AG08396 (cell line): ENCODE data around the gene CDC20.

Experiments used
- DNase-seq: peaks from one replicate; pipeline ENCODE4 v3.0.0; 2012; ENCODE audit warnings: low spot score, mixed read lengths

CDC20 gene

DNA sequence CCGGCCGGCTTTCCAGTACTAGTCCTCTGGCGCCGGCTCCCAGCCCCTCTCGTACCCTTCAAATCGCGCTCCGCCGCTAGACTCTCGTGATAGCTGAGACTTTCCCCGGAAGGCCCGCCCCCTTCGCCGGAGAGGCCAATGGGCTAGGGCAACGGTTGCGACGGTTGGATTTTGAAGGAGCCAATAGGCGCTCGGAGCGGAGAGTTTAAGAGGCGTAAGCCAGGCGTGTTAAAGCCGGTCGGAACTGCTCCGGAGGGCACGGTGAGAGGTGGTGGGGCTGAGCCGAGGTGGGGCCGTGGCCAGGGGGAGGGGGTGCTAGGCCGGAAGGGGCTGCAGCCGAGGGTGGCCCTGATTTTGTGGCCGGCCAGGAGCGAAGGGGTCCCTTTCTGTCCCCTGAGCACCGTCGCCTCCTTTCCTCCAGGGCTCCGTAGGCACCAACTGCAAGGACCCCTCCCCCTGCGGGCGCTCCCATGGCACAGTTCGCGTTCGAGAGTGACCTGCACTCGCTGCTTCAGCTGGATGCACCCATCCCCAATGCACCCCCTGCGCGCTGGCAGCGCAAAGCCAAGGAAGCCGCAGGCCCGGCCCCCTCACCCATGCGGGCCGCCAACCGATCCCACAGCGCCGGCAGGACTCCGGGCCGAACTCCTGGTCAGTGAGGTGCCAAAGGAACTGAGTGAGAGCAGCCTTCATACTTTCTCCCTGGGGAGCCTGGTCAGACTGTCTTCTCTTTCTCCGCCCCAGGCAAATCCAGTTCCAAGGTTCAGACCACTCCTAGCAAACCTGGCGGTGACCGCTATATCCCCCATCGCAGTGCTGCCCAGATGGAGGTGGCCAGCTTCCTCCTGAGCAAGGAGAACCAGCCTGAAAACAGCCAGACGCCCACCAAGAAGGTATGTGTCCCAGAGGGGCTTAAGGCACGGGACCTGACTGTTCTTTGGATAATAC is at the start of gene CDC20:
CDC20 (plus strand) TSS at position 236 of the 948 bp plus-strand sequence; CDS start at position 471, 235 bp downstream.
- DNase-seq, result peak; percentile 97

GRCh38 chr1:43309405-43310025 is 49.3 kb upstream of the CDC20 start:
- no peak for DNase-seq

GRCh38 chr1:43311521-43311920 is 47.3 kb upstream of the CDC20 start:
- no peak for DNase-seq

DNA sequence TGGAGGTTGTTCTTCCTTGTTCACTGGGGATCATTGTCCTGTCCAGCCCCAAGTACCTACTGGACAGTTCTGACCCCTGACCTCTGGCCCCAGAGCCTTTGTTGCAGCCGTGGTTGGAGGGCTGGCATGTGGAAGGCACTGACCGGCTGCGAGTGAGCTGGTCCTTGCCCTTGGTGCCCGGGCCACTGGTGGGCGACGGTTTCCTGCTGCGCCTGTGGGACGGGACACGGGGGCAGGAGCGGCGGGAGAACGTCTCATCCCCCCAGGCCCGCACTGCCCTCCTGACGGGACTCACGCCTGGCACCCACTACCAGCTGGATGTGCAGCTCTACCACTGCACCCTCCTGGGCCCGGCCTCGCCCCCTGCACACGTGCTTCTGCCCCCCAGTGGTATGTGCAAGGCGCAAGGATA is 46.6 kb upstream of the CDC20 start:
- DNase-seq, result no peak

GRCh38 chr1:43312663-43313515 is 45.9 kb upstream of the CDC20 start:
- no peak for DNase-seq

DNA sequence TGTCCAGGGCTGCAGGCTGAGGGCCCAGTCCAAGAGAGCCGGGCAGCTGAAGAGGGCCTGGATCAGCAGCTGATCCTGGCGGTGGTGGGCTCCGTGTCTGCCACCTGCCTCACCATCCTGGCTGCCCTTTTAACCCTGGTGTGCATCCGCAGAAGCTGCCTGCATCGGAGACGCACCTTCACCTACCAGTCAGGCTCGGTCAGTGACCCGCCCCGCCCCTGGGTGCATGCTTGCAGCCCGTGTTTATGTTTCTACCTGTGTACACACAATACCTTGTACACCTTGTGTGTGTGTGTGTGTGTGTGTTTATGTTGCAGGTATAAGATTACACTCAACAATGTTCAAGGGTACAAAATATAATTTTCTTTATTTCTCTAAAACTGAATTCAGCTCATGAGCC is 45.0 kb upstream of the CDC20 start:
- DNase-seq, result no peak

GRCh38 chr1:43314233-43314632 is 44.5 kb upstream of the CDC20 start:
- DNase-seq, result no peak

GRCh38 chr1:43315481-43315880 is 43.3 kb upstream of the CDC20 start:
- DNase-seq, result no peak

DNA sequence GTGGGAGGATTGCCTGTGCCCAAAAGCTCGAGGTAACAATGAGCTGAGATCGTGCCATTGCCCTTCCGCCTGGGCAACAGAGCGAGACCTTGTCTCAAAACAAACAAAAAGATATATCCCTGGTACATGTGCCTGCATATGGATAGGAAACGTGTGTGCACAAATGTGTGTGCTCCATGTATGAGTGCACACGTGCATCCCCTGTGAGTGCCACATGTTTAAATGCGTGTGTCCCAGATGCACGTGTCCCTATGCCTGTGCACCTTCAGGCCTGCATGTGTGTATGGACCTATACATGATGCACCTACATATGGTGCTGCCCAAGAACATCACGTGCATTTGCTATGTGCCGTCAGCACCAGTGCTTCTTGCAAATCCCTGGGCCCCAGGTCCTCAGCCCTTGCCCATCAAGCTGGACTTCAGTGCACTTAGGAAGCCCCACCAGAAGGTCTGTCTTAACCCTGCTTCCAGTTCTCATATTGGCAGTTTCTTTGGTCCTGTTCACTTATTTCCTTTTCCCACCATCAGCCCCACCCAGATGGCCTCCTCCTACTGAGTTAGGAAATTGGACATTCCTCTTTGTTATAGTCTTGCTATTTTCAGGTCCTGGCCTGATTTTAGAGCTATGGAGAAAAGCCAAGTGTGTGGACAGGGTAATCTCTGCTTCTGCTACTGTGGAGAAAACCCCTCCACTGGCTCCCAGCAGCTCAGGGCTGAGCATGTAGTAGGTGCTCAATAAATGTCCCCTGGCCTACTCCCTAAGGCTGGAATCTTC is 42.6 kb upstream of the CDC20 start:
- no peak for DNase-seq

DNA sequence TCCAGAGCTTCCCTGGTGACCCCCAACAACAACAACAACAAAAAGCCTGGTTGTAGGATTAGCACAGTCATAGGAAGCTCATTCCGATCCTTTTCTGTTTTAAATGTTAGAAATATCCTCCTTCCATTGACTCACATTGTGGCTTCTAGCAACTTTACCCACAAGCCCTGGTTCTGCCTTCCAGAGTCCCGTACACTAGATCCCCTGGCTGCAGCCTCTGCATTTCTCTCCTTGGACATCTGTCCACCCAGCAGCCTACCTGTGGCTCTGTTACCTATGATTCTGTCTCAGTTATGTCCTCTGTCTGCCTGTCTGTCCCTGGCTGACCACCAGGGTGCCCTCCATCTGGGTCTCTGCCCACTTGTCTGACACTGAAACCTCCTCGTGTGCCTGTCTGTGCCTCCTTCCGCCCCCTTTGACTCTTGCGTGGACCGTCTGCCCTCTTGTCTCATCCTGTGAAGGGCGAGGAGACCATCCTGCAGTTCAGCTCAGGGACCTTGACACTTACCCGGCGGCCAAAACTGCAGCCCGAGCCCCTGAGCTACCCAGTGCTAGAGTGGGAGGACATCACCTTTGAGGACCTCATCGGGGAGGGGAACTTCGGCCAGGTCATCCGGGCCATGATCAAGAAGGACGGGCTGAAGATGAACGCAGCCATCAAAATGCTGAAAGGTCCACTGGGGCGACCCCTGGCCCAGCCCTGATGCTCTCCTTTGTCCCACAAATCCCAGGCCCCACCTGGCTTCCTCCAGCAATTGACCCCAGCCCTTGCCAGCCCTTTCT is 41.9 kb upstream of the CDC20 start:
- DNase-seq, result no peak

GRCh38 chr1:43317817-43318471 is 40.8 kb upstream of the CDC20 start:
- no peak for DNase-seq

DNA sequence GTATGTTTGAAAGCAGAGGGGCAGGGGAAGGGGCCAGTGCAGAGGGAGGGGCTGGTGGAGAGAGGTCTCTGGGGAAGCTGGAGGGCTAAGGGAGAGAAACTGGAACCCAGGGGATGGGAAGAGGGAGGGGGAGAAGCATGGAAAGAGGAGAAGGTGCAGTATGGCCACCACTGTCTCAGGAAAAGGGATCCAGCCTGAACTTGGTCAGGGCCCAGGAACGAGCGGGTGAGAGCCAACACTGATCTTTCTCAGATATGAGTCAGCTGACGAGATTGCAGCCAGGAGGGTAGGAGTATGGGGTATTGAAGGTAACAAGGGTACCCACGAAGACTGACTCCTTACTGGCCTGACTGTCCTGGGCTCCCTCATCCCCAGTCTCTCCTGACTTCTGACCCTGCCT is 40.0 kb upstream of the CDC20 start:
- no peak for DNase-seq

GRCh38 chr1:43319288-43319687 is 39.5 kb upstream of the CDC20 start:
- no peak for DNase-seq

- DNase-seq, result no peak
Measured at GRCh38 chr1:43319766-43320165, 39.0 kb upstream of the CDC20 start.

GRCh38 chr1:43321331-43321891 is 37.4 kb upstream of the CDC20 start:
- DNase-seq, result no peak

- DNase-seq, result no peak
Measured at GRCh38 chr1:43322506-43322905, 36.3 kb upstream of the CDC20 start.

DNA sequence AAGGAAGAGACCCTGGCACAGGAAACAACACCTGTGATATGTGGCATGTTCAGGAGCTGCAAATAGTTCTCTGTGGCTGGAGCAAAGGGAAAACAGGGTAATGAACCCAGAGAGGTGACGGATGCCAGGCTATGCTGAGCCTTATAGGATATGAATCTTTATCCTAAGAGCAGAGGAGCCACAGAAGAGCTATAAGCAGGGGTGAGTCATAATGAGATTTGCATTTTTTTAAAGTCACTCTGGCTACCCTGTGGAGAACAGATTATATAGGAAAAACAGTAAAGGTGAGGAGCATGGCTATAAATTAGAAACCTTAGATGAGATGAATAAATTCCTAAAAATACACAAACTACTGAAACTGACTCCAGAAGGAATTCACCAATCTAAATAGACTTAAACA is 34.0 kb upstream of the CDC20 start:
- no peak for DNase-seq

DNA sequence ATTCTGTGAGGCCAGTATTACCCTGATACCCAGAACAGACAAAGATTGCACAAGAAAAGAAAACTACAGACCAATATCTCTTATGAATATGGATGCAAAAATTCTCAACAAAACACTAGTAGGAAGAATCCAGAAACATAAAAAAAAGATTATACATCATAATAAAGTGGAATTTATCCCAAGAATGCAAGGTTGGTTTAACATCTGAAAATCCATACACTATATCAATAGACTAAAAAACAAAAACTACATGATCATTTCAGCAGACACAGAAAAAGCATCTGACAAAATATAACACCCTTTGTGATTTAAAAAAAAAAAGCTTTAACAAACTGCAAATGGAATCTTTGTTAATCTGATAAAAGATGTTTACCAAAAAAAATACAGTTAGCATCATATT is 33.4 kb upstream of the CDC20 start:
- no peak for DNase-seq

DNA sequence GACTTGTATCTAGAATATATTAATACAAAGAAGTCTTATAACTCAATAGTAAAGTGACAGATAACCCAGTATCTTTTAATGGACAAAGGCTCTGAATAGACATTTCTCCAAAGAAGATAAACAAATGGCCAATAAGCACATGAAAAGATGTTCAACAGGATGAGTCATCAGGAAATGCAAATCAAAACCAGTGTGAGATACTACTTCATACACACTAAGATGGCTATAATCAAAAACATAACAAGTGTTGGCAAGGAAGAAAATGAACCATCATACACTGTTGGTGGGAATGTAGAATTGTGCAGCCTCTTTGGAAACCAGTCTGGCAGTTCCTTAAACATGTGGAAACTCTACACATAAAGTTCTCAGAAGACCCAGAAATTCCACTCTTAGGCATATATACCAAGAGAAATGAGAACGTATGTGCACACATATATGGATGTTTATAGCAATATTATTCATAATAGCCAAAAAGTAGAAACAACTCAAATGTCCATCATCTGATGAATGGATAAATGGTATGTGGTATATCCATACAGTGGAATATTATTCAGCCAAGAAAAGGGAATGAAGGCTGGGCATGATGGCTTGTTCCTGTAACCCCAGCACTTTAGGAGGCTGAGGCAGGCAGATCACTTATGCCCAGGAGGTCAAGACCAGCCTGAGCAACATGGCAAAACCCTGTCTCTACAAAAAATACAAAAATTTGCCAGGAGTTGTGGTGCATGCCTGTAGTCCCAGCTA is 31.1 kb upstream of the CDC20 start:
- DNase-seq, result no peak
